ENCODE measurements around the gene WNT3A.

Gene WNT3A

DNA sequence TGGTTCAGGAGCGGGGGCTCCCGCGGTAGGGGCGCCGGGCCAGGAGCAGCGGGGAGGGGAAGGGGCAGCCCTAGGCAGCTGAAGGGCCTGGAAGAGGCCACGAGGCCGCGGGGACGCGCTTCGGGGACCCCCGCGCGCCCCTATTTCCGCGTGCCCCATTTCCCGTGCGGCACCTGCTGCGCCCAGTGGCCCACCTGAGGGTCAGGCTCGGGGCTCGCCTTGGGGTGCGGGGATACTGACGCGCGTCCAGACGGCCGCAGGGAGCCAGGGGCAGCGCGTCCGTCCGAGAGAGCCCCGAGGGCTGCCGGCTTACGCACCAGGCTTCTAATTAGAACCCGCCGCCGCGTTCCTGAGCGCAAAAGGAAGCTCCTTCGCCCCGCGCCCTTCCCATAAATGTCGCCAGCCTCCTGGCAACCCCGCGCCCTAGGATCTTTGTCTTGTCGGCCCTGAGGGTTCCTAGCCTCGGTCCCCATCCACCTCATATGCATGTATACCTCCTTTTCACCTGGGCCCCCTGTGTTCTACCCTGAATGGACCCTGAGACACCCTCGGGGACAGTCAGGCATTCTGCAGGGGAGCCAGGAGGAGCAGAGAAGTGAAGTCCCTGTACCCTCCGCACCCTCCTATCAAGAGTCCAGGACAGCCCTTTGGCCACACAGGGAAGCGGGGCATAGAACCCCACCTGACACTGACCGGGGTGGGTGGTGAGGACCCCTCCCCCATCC lies 1.8 kb downstream of the WNT3A start:
- no peak for TF ChIP-seq CTCF (IDR thresholded peaks at IDR 0.05; ENCODE audit: low read depth, low read length)
- H3K4me3 ChIP-seq (ENCODE audit: low read depth, low read length), result no peak overlapping the region
- DNase-seq, result no peak
- H3K4me1 ChIP-seq, result peaks cover 11% of the 10 kb centered on the region
- no peaks in the 10 kb centered on the region for H3K36me3 ChIP-seq
- peaks cover 64% of the 10 kb centered on the region for H3K27me3 ChIP-seq
- no peaks in the 10 kb centered on the region for H3K9me3 ChIP-seq

- Histone ChIP-seq H3K4me1 (peaks cover 11% of the 10 kb centered on the region), H3K9me3 (no peaks in the 10 kb centered on the region), H3K27me3 (peaks cover 57% of the 10 kb centered on the region), H3K4me3 (ENCODE audit: low read depth, low read length) (no peak overlapping the region), H3K36me3 (no peaks in the 10 kb centered on the region)
- no peak for TF ChIP-seq CTCF (IDR thresholded peaks at IDR 0.05; ENCODE audit: low read depth, low read length)
- DNase-seq, result no peak
These were observed 2.5 kb downstream of the WNT3A start for GRCh38 chr1:228009116-228009827.

DNA sequence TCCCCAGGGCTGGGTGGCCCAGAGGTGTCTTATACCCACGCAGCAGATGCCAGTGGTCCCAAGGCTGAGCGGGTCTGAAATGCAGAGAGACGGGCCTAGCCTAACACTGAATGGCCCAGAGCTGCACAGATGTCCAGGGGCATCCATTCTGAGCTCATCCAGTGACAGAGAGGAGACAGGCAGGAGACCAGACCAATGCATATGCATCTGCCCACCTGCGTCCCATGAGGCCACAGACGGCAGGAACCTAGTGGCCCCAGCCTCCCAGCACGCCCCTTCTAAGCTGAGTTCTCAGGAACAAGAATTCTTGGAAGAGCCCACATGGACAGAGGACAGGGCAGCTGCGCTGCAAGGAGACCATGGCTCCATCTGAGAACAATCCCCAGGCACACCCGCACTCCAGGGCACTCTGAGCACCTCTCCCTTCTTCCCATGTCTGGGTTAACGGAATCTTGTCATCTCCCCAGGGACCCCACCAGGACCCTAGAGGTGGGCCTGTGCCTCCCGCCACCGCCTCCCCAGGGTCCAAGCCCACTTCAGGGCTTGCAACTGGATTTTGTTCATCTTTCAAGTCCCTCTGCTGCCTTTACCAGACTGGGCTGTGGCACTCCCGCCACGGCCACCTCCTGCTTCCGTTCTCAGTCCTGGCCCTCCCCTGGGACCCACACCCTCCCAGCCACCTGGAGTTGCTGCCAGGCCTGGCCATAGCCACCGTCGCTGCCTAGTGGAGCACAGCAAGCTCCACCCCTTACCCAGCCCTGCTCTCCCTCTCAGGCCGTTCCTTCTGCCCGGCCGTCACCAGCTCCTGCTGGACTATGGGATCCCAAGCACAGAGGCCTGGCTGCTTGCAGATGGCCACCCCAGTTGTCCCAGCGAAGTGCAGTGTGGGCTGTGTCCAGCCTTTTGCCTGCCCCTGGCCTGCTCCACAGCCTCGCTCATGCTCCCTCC lies 3.3 kb downstream of the WNT3A start:
- DNase-seq, result peak; percentile 87
- TF ChIP-seq CTCF (IDR thresholded peaks at IDR 0.05; ENCODE audit: low read depth, low read length), result no peak
- peaks cover 49% of the 10 kb centered on the region for H3K27me3 ChIP-seq
- H3K4me3 ChIP-seq (ENCODE audit: low read depth, low read length), result no peak overlapping the region
- peaks cover 18% of the 10 kb centered on the region for H3K4me1 ChIP-seq
- no peaks in the 10 kb centered on the region for H3K36me3 ChIP-seq
- no peaks in the 10 kb centered on the region for H3K9me3 ChIP-seq

DNA sequence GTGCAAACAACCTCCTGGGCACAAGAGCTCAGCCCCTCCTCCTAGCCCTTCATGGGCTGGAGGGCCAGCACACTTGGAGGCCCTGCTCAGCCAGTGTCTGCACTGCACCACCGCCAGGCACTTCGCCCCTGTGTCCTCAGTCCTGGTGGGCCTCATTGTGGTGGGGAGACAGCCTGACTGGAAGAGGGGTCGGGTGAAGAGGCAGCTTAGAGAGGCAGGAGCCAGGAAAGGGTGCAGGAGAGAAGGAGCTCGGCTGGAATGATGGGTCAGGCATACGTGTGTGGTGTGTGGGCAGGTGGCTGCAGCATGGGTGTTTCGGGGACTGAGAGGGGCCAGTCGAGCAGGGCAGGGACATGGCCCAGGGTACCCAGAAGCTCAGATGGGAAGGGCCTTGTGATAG lies 4.1 kb downstream of the WNT3A start:
- no peak for DNase-seq
- no peaks in the 10 kb centered on the region for H3K9me3 ChIP-seq
- no peaks in the 10 kb centered on the region for H3K36me3 ChIP-seq
- H3K4me1 ChIP-seq, result peaks cover 20% of the 10 kb centered on the region
- no peak overlapping the region for H3K4me3 ChIP-seq (ENCODE audit: low read depth, low read length)
- TF ChIP-seq CTCF (IDR thresholded peaks at IDR 0.05; ENCODE audit: low read depth, low read length), result no peak
- H3K27me3 ChIP-seq, result peaks cover 41% of the 10 kb centered on the region

GRCh38 chr1:228011721-228012311 lies 5.0 kb downstream of the WNT3A start:
- no peak for TF ChIP-seq CTCF (IDR thresholded peaks at IDR 0.05; ENCODE audit: low read depth, low read length)
- H3K36me3 ChIP-seq, result no peaks in the 10 kb centered on the region
- peaks cover 34% of the 10 kb centered on the region for H3K27me3 ChIP-seq
- H3K4me1 ChIP-seq, result peaks cover 20% of the 10 kb centered on the region
- DNase-seq, result no peak
- H3K9me3 ChIP-seq, result no peaks in the 10 kb centered on the region
- H3K4me3 ChIP-seq (ENCODE audit: low read depth, low read length), result no peak overlapping the region
